Neural cell (in vitro differentiated cells): ENCODE data around the gene SLC22A23.

Experiments used
- CTCF ChIP-seq: fragments of 450-650 bp; IDR thresholded peaks from 2 replicates; pipeline ENCODE4 v1.5.1; 2014; ENCODE audit warnings: antibody characterized with exemption, mild to moderate bottlenecking, moderate library complexity; ENCODE audit not compliant: poor library complexity, severe bottlenecking
- EP300 ChIP-seq: fragments of 450-650 bp; conservative IDR thresholded peaks from 2 replicates; pipeline ENCODE4 v1.6.1; 2014; ENCODE audit warnings: antibody characterized with exemption, mild to moderate bottlenecking, moderate library complexity; ENCODE audit not compliant: poor library complexity, severe bottlenecking
- EZH2 ChIP-seq: fragments of 200-600, 300-800 bp; shearing (Covaris generic), sonication (generic); IDR thresholded peaks from 2 replicates; pipeline ENCODE4 v1.6.1; 2014; ENCODE audit warnings: antibody characterized with exemption, low read length, borderline replicate concordance, mild to moderate bottlenecking; ENCODE audit not compliant: insufficient read depth, poor library complexity, severe bottlenecking
- POLR2AphosphoS5 ChIP-seq: IDR thresholded peaks from 2 replicates; pipeline ENCODE4 v1.6.1; 2012
- RAD21 ChIP-seq: fragments of 450-650 bp; conservative IDR thresholded peaks from 2 replicates; pipeline ENCODE4 v1.6.1; 2014; ENCODE audit warnings: antibody characterized with exemption, mild to moderate bottlenecking, moderate library complexity

- TF ChIP-seq CTCF (no peak), EZH2 (no peak), POLR2AphosphoS5 (no peak), EP300 (no peak), RAD21 (no peak)
Observed at GRCh38 chr6:3468585-3468984, 11.7 kb upstream of the SLC22A23 start.
